Fibroblast of lung (primary cell): ENCODE measurements around the gene SH3PXD2A.

Source experiments
- CTCF ChIP-seq, 2 donors: IDR thresholded peaks in 1 of 2; conservative IDR thresholded peaks in 1 of 2; 1 replicate in 1 of 2; 2 replicates in 1 of 2; pipeline ENCODE4 v1.5.1; 2011 to 2012; ENCODE audit warnings: low read length in 2 of 2, control low read depth in 1 of 2, inconsistent platforms in 1 of 2, low read depth in 1 of 2, mild to moderate bottlenecking in 1 of 2
- EZH2 ChIP-seq: IDR thresholded peaks from 2 replicates; pipeline ENCODE4 v1.5.1; 2012; ENCODE audit warnings: low read length, control low read depth, mild to moderate bottlenecking; ENCODE audit errors: missing control alignments

GRCh38 chr10:103742824-103743223, 112.6 kb downstream of the SH3PXD2A start:
- TF ChIP-seq CTCF (conservative IDR thresholded peaks at IDR 0.05 in 1 of 2, IDR thresholded peaks at IDR 0.05 in 1 of 2; ENCODE audit: low read depth in 1 of 2, low read length in 2 of 2): no peak
- TF ChIP-seq EZH2: no peak
